Esophagus squamous epithelium (tissue), 5 donors: ENCODE results near the gene TMCO1. TPM values are rescaled to one million over a fixed set of nuclear protein-coding genes. Genes with fewer than 3 reads are reported as not detected.

Experiments
- DNase-seq: peaks from one replicate; lab custom pipeline; 2025; lab: John Stamatoyannopoulos, UW
- H3K27ac ChIP-seq, 4 donors: fragments of 200-600 bp; sonication (generic); one replicate each; pipeline ENCODE4 v1.5.1; 2016 to 2019; ENCODE audit warnings: mild to moderate bottlenecking in 1 of 4
- H3K27me3 ChIP-seq, 4 donors: fragments of 200-600 bp; sonication (generic); 1 replicate in 3 of 4; 2 replicates in 1 of 4; pipeline versions ENCODE4 v1.5.1 to v1.6.0; 2017 to 2021; ENCODE audit warnings: antibody characterized with exemption in 1 of 4
- H3K36me3 ChIP-seq, 3 donors: fragments of 200-600 bp; sonication (generic); one replicate each; pipeline ENCODE4 v1.5.1; 2016 to 2019
- H3K4me1 ChIP-seq, 3 donors: fragments of 200-600 bp; sonication (generic); one replicate each; pipeline ENCODE4 v1.5.1; 2017 to 2019
- H3K4me3 ChIP-seq, 4 donors: fragments of 200-600 bp; sonication (generic); 1 replicate in 3 of 4; 2 replicates in 1 of 4; pipeline ENCODE4 v1.5.1; 2016 to 2019; ENCODE audit warnings: mild to moderate bottlenecking in 2 of 4, moderate library complexity in 1 of 4
- H3K9me3 ChIP-seq, 3 donors: fragments of 200-600 bp; sonication (generic); one replicate each; pipeline ENCODE4 v1.5.1; 2016 to 2019
- POLR2A ChIP-seq, 4 donors: fragments of 450-650 bp; IDR thresholded peaks; one replicate each; pipeline ENCODE4 v1.6.1; 2017; ENCODE audit warnings: antibody characterized with exemption in 4 of 4, mild to moderate bottlenecking in 4 of 4, moderate library complexity in 3 of 4
- WGBS, 2 donors: methylation state at CpG; one replicate each; pipeline ENCODE4 v1.1.5; 2018; 5-methylcytosine and 5-hydroxymethylcytosine counted together
- intact Hi-C: fragments of 100-400 bp; cut with DNase I; formaldehyde crosslinking; loops from one replicate; pipeline ENCODE4 v1.15.0; 2022
- total RNA-seq, 4 donors: library from RNA; depleted of rRNA; stranded (reverse); fragments of >200 nt; gene quantifications; one replicate each; pipeline ENCODE4 v1.1.0, GENCODE V29; 2016
- TF ChIP-seq, protein P1 (sequence below), 6 experiments: fragments of 450-650 bp in 4 of 6; fragments of 200-600 bp in 2 of 6; sonication (generic) in 2 of 6; IDR thresholded peaks; one replicate each; pipeline ENCODE4 v1.5.1; 2016 to 2019; ENCODE audit warnings: antibody characterized with exemption in 6 of 6, mild to moderate bottlenecking in 4 of 6, moderate library complexity in 4 of 6
- donor health status: DM: yes; HTN: yes; CAD: no.

The TMCO1 gene
- total RNA-seq, 4 donors from 2014 or later = 41.4 to 79.1 (median 50.9) TPM

DNA sequence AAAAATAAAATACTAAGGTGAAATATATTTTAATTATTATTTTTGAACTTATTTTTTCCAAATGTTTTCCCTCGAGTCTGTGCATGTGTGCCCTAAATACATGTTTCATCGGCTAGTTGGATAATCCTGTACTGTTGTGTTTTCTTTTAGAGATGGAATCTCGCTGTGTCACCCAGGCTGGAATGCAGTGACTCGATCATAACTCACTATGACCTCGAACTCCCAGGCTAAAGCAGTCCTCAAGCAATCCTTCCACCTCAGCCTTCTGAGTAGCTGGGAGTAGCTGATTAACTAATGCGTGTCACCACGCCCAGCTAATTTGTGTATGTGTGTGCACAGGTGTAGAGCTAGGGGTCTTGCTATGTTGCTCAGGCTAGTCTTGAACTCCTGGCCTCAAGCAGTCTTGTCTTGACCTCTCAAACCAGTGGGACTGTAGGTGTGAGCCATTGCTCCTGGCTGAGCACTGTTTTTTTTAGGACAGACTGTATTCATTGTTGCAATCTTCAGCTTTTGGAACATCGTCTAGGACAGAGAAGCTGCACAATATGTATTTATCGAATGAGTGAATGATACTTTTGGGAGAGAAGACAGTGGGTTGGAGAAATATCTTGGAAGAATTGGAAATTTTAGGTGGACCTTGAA lies 4.8 kb upstream of the TMCO1 start:
- H3K4me3 ChIP-seq = no peak overlapping the region
- 61 to 65% methylated on average over 7 of the region's 9 CpGs for WGBS, 2 donors
- H3K27me3 ChIP-seq = no peaks in the 10 kb centered on the region
- intact Hi-C loops = no loop called here
- peaks cover 0 to 7% (median 0%) of the 10 kb centered on the region in 3 donors for H3K36me3 ChIP-seq
- H3K27ac ChIP-seq = no peak overlapping the region
- no peaks in the 10 kb centered on the region for H3K9me3 ChIP-seq
- TF ChIP-seq, protein P1, sequence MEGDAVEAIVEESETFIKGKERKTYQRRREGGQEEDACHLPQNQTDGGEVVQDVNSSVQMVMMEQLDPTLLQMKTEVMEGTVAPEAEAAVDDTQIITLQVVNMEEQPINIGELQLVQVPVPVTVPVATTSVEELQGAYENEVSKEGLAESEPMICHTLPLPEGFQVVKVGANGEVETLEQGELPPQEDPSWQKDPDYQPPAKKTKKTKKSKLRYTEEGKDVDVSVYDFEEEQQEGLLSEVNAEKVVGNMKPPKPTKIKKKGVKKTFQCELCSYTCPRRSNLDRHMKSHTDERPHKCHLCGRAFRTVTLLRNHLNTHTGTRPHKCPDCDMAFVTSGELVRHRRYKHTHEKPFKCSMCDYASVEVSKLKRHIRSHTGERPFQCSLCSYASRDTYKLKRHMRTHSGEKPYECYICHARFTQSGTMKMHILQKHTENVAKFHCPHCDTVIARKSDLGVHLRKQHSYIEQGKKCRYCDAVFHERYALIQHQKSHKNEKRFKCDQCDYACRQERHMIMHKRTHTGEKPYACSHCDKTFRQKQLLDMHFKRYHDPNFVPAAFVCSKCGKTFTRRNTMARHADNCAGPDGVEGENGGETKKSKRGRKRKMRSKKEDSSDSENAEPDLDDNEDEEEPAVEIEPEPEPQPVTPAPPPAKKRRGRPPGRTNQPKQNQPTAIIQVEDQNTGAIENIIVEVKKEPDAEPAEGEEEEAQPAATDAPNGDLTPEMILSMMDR (IDR thresholded peaks at IDR 0.05) = no peak
- TF ChIP-seq POLR2A (IDR thresholded peaks at IDR 0.05) = no peak
- H3K4me1 ChIP-seq = peaks cover 7 to 14% (median 8%) of the 10 kb centered on the region in 3 donors
- DNase-seq = no peak

DNA sequence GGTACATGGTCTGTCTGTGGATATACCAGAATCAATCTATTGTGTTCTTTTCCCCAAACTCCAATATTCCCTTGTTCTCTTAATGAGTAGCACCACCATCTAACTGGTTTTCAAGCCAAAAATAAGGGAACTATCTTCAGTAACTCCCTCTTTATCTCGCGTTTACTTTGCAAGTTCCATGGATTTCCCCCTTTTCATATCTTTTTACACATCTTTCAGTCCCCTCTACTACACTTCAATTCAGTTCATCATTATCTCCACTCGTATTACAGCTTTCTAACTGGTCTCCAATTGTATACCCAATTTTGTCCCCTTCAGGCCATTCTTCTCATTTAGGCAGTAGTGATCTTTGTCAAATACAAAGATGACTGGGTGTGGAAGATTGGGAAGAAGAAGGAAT lies 4.1 kb upstream of the TMCO1 start:
- no peaks in the 10 kb centered on the region for H3K27me3 ChIP-seq
- no peak overlapping the region for H3K27ac ChIP-seq
- intact Hi-C loops = no loop called here
- TF ChIP-seq, protein P1 (IDR thresholded peaks at IDR 0.05) = no peak
- TF ChIP-seq POLR2A (IDR thresholded peaks at IDR 0.05) = no peak
- H3K4me3 ChIP-seq = no peak overlapping the region
- H3K36me3 ChIP-seq = peaks cover 0 to 8% (median 0%) of the 10 kb centered on the region in 3 donors
- no peak for DNase-seq
- H3K4me1 ChIP-seq = peaks cover 11 to 20% (median 11%) of the 10 kb centered on the region in 3 donors
- WGBS, 2 donors = 81 to 89% methylated on average over 3 of the region's 3 CpGs
- H3K9me3 ChIP-seq = no peaks in the 10 kb centered on the region

DNA sequence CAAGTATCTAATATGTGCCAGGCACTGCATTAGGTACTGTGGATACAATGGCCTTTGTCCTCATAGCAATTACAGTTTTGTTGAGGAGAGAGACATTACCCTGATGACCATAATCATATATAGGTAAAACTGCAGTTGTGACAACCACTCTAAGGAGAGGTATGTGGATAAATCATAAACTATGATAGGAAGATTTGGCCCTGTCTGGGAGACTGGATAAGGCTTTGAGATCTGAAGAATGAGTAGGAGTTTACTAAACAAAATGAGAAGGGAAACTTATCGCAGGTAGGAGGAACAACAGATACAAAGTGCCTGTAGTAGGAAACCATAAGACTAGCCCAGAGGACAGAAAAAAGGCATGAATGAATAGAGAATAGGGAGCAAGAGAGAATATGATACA lies 4.4 kb downstream of the TMCO1 start:
- no peak overlapping the region for H3K4me3 ChIP-seq
- no peak overlapping the region for H3K27ac ChIP-seq
- no peak for DNase-seq
- peaks cover 0 to 75% (median 4%) of the 10 kb centered on the region in 3 donors for H3K36me3 ChIP-seq
- intact Hi-C loops = no loop called here
- H3K4me1 ChIP-seq = peaks cover 7 to 44% (median 10%) of the 10 kb centered on the region in 3 donors
- 87 to 89% methylated on average over 1 of the region's 1 CpG for WGBS, 2 donors
- TF ChIP-seq, protein P1 (IDR thresholded peaks at IDR 0.05) = no peak
- TF ChIP-seq POLR2A (IDR thresholded peaks at IDR 0.05) = no peak
- no peaks in the 10 kb centered on the region for H3K9me3 ChIP-seq
- no peaks in the 10 kb centered on the region for H3K27me3 ChIP-seq

GRCh38 chr1:165763442-165763841 lies 5.2 kb downstream of the TMCO1 start:
- DNase-seq = no peak
- Histone ChIP-seq H3K27ac (no peak overlapping the region), H3K27me3 (no peaks in the 10 kb centered on the region), H3K9me3 (no peaks in the 10 kb centered on the region), H3K36me3 (peaks cover 0 to 84% (median 4%) of the 10 kb centered on the region in 3 donors), H3K4me3 (no peak overlapping the region), H3K4me1 (peaks cover 7 to 44% (median 10%) of the 10 kb centered on the region in 3 donors)
- intact Hi-C loops = no loop called here
- TF ChIP-seq, protein P1 (IDR thresholded peaks at IDR 0.05) = no peak
- TF ChIP-seq POLR2A (IDR thresholded peaks at IDR 0.05) = no peak
- WGBS, 2 donors = 78 to 86% methylated on average over 2 of the region's 2 CpGs

GRCh38 chr1:165762725-165763124 lies 5.9 kb downstream of the TMCO1 start:
- intact Hi-C loops = no loop called here
- peaks cover 3 to 38% (median 6%) of the 10 kb centered on the region in 3 donors for H3K4me1 ChIP-seq
- 96 to 100% methylated on average over 1 of the region's 1 CpG for WGBS, 2 donors
- no peaks in the 10 kb centered on the region for H3K9me3 ChIP-seq
- H3K27ac ChIP-seq = no peak overlapping the region
- no peak overlapping the region for H3K4me3 ChIP-seq
- peaks cover 0 to 90% (median 4%) of the 10 kb centered on the region in 3 donors for H3K36me3 ChIP-seq
- H3K27me3 ChIP-seq = no peaks in the 10 kb centered on the region
- DNase-seq = no peak
- TF ChIP-seq POLR2A (IDR thresholded peaks at IDR 0.05) = no peak
- TF ChIP-seq, protein P1 (IDR thresholded peaks at IDR 0.05) = no peak
